Nephron (organoid): ENCODE data around the gene ARHGAP31.
"Not testable (repeated sequence)": the region's sequence is repeated elsewhere in the genome, so short reads cannot be mapped to it uniquely, and the experiment has no call there.

Experiments used
- H3K27ac Mint-ChIP-seq, 3 experiments: 2 replicates each; pipeline ENCODE4 v1.8.0; 2020; ENCODE audit warnings: mixed read lengths in 3 of 3, mild to moderate bottlenecking in 2 of 3, moderate library complexity in 1 of 3
- H3K27me3 Mint-ChIP-seq: 2 replicates; pipeline ENCODE4 v1.8.0; 2021; ENCODE audit warnings: low read depth, mild to moderate bottlenecking, moderate library complexity, mixed read lengths
- H3K36me3 Mint-ChIP-seq: 2 replicates; pipeline ENCODE4 v1.8.0; 2020; ENCODE audit warnings: low read depth, mixed read lengths
- H3K4me1 Mint-ChIP-seq: 2 replicates; pipeline ENCODE4 v1.8.0; 2020; ENCODE audit warnings: mixed read lengths
- H3K4me3 Mint-ChIP-seq, 3 experiments: 2 replicates each; pipeline ENCODE4 v1.8.0; 2020; ENCODE audit warnings: mild to moderate bottlenecking in 3 of 3, mixed read lengths in 3 of 3, moderate library complexity in 2 of 3
- H3K9me3 Mint-ChIP-seq: 2 replicates; pipeline ENCODE4 v1.8.0; 2020; ENCODE audit warnings: mixed read lengths
- TF ChIP-seq, protein P1 (sequence below), 3 experiments: fragments of 200-600 bp; sonication (generic); IDR thresholded peaks; one replicate each; pipeline ENCODE4 v1.5.0; 2021; ENCODE audit warnings: antibody characterized with exemption in 3 of 3; ENCODE audit not compliant: unreplicated experiment in 3 of 3

Gene ARHGAP31

GRCh38 chr3:119304201-119304713 lies 10.1 kb downstream of the ARHGAP31 start:
- Mint-ChIP-seq H3K4me3 (peak overlapping the region in 1 of 3 experiments; percentile 13), H3K27me3 (no peaks in the 10 kb centered on the region), H3K4me1 (peaks cover 39% of the 10 kb centered on the region), H3K36me3 (peaks cover 6% of the 10 kb centered on the region), H3K9me3 (no peaks in the 10 kb centered on the region), H3K27ac (peak overlapping the region in 1 of 3 experiments; percentile 40)
- TF ChIP-seq, protein P1, sequence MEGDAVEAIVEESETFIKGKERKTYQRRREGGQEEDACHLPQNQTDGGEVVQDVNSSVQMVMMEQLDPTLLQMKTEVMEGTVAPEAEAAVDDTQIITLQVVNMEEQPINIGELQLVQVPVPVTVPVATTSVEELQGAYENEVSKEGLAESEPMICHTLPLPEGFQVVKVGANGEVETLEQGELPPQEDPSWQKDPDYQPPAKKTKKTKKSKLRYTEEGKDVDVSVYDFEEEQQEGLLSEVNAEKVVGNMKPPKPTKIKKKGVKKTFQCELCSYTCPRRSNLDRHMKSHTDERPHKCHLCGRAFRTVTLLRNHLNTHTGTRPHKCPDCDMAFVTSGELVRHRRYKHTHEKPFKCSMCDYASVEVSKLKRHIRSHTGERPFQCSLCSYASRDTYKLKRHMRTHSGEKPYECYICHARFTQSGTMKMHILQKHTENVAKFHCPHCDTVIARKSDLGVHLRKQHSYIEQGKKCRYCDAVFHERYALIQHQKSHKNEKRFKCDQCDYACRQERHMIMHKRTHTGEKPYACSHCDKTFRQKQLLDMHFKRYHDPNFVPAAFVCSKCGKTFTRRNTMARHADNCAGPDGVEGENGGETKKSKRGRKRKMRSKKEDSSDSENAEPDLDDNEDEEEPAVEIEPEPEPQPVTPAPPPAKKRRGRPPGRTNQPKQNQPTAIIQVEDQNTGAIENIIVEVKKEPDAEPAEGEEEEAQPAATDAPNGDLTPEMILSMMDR (IDR thresholded peaks at IDR 0.05; ENCODE audit: unreplicated experiment in 3 of 3), result no peak

DNA sequence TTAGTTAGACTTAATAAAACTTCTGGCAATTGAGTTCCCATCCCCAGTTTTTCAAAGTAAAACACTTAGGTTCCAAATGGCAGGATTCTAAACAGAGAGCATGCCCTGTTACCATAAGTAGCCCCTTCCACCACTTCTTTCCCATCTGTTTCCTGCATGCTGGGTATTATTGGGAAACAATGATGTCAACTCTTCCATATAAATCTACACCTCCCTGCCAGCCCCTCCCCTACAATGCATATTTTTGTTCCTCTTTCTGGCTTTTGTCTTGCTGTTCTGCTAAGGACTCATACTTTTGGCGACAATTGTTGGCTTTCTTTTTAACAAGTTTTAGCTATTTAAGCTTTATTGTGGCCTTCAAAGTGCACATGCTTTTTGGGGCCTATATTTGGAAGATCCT lies 11.1 kb downstream of the ARHGAP31 start:
- TF ChIP-seq, protein P1 (IDR thresholded peaks at IDR 0.05; ENCODE audit: unreplicated experiment in 3 of 3), result no peak
- peaks cover 45% of the 10 kb centered on the region for H3K4me1 Mint-ChIP-seq
- H3K27me3 Mint-ChIP-seq, result no peaks in the 10 kb centered on the region
- H3K4me3 Mint-ChIP-seq, result no peak overlapping the region
- no peaks in the 10 kb centered on the region for H3K9me3 Mint-ChIP-seq
- peaks cover 10% of the 10 kb centered on the region for H3K36me3 Mint-ChIP-seq
- no peak overlapping the region for H3K27ac Mint-ChIP-seq

GRCh38 chr3:119306378-119306777 lies 12.2 kb downstream of the ARHGAP31 start:
- not testable (repeated sequence) for H3K27ac Mint-ChIP-seq, H3K9me3 Mint-ChIP-seq, H3K4me3 Mint-ChIP-seq, H3K27me3 Mint-ChIP-seq
- H3K36me3 Mint-ChIP-seq, result peaks cover 15% of the 10 kb centered on the region
- H3K4me1 Mint-ChIP-seq, result peaks cover 43% of the 10 kb centered on the region

- H3K9me3 Mint-ChIP-seq, result no peaks in the 10 kb centered on the region
- TF ChIP-seq, protein P1 (IDR thresholded peaks at IDR 0.05; ENCODE audit: unreplicated experiment in 3 of 3), result no peak
- peaks cover 18% of the 10 kb centered on the region for H3K36me3 Mint-ChIP-seq
- H3K4me3 Mint-ChIP-seq, result no peak overlapping the region
- H3K4me1 Mint-ChIP-seq, result peaks cover 32% of the 10 kb centered on the region
- H3K27ac Mint-ChIP-seq, result no peak overlapping the region
- no peaks in the 10 kb centered on the region for H3K27me3 Mint-ChIP-seq
Observed at GRCh38 chr3:119308355-119308754, 14.2 kb downstream of the ARHGAP31 start.

DNA sequence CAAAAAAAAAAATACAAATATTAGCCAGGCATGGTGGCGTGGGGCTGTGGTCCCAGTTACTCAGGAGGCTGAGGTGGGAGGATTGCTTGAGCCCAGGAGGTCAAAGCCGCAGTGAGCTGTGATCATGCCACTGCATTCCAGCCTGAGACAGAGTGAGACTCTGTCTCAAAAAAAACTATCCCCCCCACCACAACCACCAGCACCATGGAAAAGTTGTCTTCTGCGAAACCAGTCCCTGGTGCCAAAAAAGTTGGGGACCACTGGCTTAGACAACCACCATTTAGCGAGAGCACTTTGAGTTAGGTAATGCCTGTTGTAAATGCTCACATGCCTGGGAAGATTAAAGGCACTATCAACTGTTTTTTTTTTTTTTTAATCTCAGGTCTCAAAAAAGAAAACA lies 15.4 kb downstream of the ARHGAP31 start:
- Mint-ChIP-seq H3K4me3 (no peak overlapping the region), H3K9me3 (no peaks in the 10 kb centered on the region), H3K4me1 (peaks cover 36% of the 10 kb centered on the region), H3K27ac (no peak overlapping the region), H3K27me3 (no peaks in the 10 kb centered on the region), H3K36me3 (peaks cover 24% of the 10 kb centered on the region)
- TF ChIP-seq, protein P1 (IDR thresholded peaks at IDR 0.05; ENCODE audit: unreplicated experiment in 3 of 3), result no peak

GRCh38 chr3:119310071-119310470 lies 15.9 kb downstream of the ARHGAP31 start:
- no peaks in the 10 kb centered on the region for H3K27me3 Mint-ChIP-seq
- H3K4me3 Mint-ChIP-seq, result no peak overlapping the region
- H3K27ac Mint-ChIP-seq, result no peak overlapping the region
- H3K4me1 Mint-ChIP-seq, result peaks cover 35% of the 10 kb centered on the region
- TF ChIP-seq, protein P1 (IDR thresholded peaks at IDR 0.05; ENCODE audit: unreplicated experiment in 3 of 3), result no peak
- no peaks in the 10 kb centered on the region for H3K9me3 Mint-ChIP-seq
- peaks cover 24% of the 10 kb centered on the region for H3K36me3 Mint-ChIP-seq
